ENCODE results near the gene TCAP.

The TCAP gene

DNA sequence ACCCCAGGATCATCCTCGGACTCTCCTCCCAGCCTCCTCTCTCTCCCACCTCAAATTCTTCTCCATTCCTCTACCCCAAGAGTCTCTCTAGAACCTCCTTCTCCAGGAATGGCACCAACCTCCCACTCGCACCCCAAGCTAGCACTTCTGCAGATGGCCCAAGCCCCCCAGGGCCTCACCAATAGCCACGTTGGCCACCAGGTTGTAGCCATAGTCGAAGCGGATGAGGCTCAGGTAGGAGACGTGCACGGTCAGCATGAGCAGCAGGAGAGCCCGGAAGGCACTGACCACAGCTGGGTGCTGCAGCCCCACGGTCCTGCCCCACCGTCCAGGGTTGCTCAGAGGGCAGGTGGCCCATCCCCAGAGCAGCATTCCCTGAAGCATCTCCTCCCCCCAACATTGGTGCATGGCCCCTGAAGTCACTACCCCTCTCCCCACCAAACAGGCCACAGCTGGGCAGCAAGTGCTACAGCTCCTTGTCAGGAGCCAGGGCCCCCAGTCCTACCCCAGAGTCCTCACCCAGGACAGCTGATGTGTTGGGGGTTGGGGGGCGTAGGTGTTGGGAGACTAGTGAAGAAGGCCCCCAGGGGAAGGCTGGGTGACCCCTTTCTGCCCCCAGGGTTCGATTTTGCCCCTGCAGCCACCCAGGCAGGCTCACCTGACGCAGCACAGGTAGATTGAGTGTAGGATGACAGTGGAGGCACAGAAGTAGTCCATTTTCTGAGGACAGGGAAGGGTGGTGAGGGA lies 8.4 kb downstream of the TCAP start:
- Histone ChIP-seq H3K9ac (ENCODE audit: low read length) (no peak overlapping the region), H3K36me3 (ENCODE audit: insufficient read depth, low read length) (peaks cover 9% of the 10 kb centered on the region), H3K4me3 (ENCODE audit: low read depth in 1 of 2, low read length in 2 of 2) (no peak overlapping the region), H3K27ac (ENCODE audit: low read depth, low read length) (no peak overlapping the region), H3K27me3 (ENCODE audit: control insufficient read depth in 1 of 2, insufficient read depth in 2 of 2, low read length in 2 of 2) (peaks cover 12 to 38% of the 10 kb centered on the region in 2 donors), H3K9me3 (ENCODE audit: low read length) (no peaks in the 10 kb centered on the region), H3K4me1 (ENCODE audit: insufficient read depth, low read length) (peaks cover 6% of the 10 kb centered on the region)

GRCh38 chr17:39674179-39674578 lies 9.0 kb downstream of the TCAP start:
- Histone ChIP-seq H3K9me3 (ENCODE audit: low read length) (no peaks in the 10 kb centered on the region), H3K4me3 (ENCODE audit: low read depth in 1 of 2, low read length in 2 of 2) (no peak overlapping the region), H3K27me3 (ENCODE audit: control insufficient read depth in 1 of 2, insufficient read depth in 2 of 2, low read length in 2 of 2) (peaks cover 9 to 33% of the 10 kb centered on the region in 2 donors), H3K36me3 (ENCODE audit: insufficient read depth, low read length) (peaks cover 9% of the 10 kb centered on the region), H3K27ac (ENCODE audit: low read depth, low read length) (no peak overlapping the region), H3K4me1 (ENCODE audit: insufficient read depth, low read length) (peaks cover 3% of the 10 kb centered on the region), H3K9ac (ENCODE audit: low read length) (no peak overlapping the region)

GRCh38 chr17:39674702-39675389 lies 9.7 kb downstream of the TCAP start:
- Histone ChIP-seq H3K9me3 (ENCODE audit: low read length) (no peaks in the 10 kb centered on the region), H3K4me1 (ENCODE audit: insufficient read depth, low read length) (peaks cover 3% of the 10 kb centered on the region), H3K27ac (ENCODE audit: low read depth, low read length) (no peak overlapping the region), H3K9ac (ENCODE audit: low read length) (no peak overlapping the region), H3K4me3 (ENCODE audit: low read depth in 1 of 2, low read length in 2 of 2) (no peak overlapping the region), H3K27me3 (ENCODE audit: control insufficient read depth in 1 of 2, insufficient read depth in 2 of 2, low read length in 2 of 2) (peaks cover 9 to 26% of the 10 kb centered on the region in 2 donors), H3K36me3 (ENCODE audit: insufficient read depth, low read length) (peaks cover 9% of the 10 kb centered on the region)

DNA sequence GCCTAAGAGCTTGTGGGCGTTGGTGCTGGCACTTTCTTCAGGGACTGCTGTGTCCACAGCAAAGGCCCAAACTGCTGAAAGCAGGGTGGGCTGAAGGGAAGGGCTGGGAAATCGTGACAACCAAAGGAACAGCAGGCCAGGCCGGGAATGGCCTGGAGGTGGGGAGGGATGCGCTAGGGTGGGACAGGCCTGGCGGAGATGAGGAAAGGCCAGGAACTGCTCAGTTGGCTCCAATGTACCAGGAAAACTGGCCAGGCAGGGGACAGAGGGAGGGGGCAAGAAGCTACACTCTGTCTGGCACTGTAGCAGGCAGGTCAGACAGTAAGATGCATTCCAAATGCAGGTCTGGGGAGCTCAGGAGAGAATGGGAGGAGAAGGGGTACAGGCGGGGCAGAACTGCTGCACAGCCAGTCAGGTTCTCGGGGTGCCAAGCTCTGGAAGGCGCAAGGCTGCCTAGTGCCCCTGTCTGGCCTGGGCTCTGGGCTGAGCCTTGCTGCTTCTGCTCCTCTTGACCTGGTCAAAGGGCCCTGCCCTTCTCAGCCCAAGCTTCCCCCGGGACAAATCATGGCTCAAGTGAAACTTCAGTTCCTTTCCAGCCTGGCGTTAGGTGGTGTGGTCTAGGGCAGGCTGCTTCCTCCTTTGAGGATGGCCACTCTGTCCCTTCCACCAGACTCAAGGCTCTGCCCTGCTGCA lies 10.4 kb downstream of the TCAP start:
- Histone ChIP-seq H3K27me3 (ENCODE audit: control insufficient read depth in 1 of 2, insufficient read depth in 2 of 2, low read length in 2 of 2) (peaks cover 7 to 19% of the 10 kb centered on the region in 2 donors), H3K27ac (ENCODE audit: low read depth, low read length) (no peak overlapping the region), H3K9ac (ENCODE audit: low read length) (no peak overlapping the region), H3K9me3 (ENCODE audit: low read length) (no peaks in the 10 kb centered on the region), H3K4me1 (ENCODE audit: insufficient read depth, low read length) (peaks cover 3% of the 10 kb centered on the region), H3K4me3 (ENCODE audit: low read depth in 1 of 2, low read length in 2 of 2) (no peak overlapping the region), H3K36me3 (ENCODE audit: insufficient read depth, low read length) (peaks cover 9% of the 10 kb centered on the region)

- Histone ChIP-seq H3K9me3 (ENCODE audit: low read length) (no peaks in the 10 kb centered on the region), H3K27ac (ENCODE audit: low read depth, low read length) (no peak overlapping the region), H3K4me3 (ENCODE audit: low read depth in 1 of 2, low read length in 2 of 2) (no peak overlapping the region), H3K36me3 (ENCODE audit: insufficient read depth, low read length) (peaks cover 9% of the 10 kb centered on the region), H3K27me3 (ENCODE audit: control insufficient read depth in 1 of 2, insufficient read depth in 2 of 2, low read length in 2 of 2) (peaks cover 0 to 11% of the 10 kb centered on the region in 2 donors), H3K4me1 (ENCODE audit: insufficient read depth, low read length) (peaks cover 3% of the 10 kb centered on the region), H3K9ac (ENCODE audit: low read length) (no peak overlapping the region)
Measured at GRCh38 chr17:39676198-39676819, 11.2 kb downstream of the TCAP start.

- H3K4me1 ChIP-seq (ENCODE audit: insufficient read depth, low read length), result peaks cover 3% of the 10 kb centered on the region
- H3K27ac ChIP-seq (ENCODE audit: low read depth, low read length), result no peak overlapping the region
- H3K4me3 ChIP-seq (ENCODE audit: low read depth in 1 of 2, low read length in 2 of 2), result no peak overlapping the region
- H3K9ac ChIP-seq (ENCODE audit: low read length), result no peak overlapping the region
- H3K36me3 ChIP-seq (ENCODE audit: insufficient read depth, low read length), result peaks cover 9% of the 10 kb centered on the region
- no peaks in the 10 kb centered on the region for H3K9me3 ChIP-seq (ENCODE audit: low read length)
- H3K27me3 ChIP-seq (ENCODE audit: control insufficient read depth in 1 of 2, insufficient read depth in 2 of 2, low read length in 2 of 2), result peaks cover 0 to 4% of the 10 kb centered on the region in 2 donors
Measured at GRCh38 chr17:39677072-39677471, 11.9 kb downstream of the TCAP start.

DNA sequence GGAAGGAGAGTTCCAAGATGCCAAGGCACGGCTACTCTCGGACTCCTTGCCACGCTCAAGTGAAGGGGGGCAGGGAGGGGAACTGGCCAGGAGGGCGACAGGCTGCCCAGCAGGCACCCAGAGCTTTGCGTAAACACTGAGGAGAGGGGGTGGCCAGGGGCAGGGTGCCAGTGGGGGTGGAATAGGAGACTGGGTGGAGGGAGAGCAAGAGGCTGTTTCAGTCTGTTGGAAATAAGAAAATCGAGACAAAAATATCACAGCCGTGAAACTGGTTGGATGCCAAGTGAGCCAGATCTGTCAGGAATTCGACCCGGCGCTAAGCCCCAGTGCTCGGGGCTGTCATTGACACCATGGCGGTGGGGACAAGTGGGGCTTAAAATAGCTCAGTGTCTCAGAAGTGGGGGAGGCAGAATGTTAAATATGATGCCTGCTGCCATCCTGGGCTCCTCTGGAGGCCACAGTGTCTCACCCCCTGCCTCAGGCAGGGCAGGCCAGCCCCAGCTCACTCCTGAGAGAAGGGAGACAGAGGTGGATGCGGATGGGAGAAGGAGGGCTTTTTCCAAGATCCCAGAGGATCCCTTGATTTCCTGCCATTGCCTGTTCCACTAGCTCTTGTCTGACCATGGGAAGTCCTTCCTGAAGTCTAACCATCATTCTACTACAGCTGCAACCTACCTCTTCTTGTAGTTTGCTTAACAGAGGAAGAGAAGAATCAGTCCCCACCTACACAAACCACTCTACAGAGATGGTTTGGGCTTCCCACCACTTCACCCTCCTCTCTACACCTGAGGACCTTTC lies 12.6 kb downstream of the TCAP start:
- no peaks in the 10 kb centered on the region for H3K9me3 ChIP-seq (ENCODE audit: low read length)
- no peak overlapping the region for H3K4me3 ChIP-seq (ENCODE audit: low read depth in 1 of 2, low read length in 2 of 2)
- H3K36me3 ChIP-seq (ENCODE audit: insufficient read depth, low read length), result peaks cover 9% of the 10 kb centered on the region
- no peak overlapping the region for H3K9ac ChIP-seq (ENCODE audit: low read length)
- no peak overlapping the region for H3K27ac ChIP-seq (ENCODE audit: low read depth, low read length)
- peaks cover 3% of the 10 kb centered on the region for H3K4me1 ChIP-seq (ENCODE audit: insufficient read depth, low read length)
- no peaks in the 10 kb centered on the region for H3K27me3 ChIP-seq (ENCODE audit: control insufficient read depth in 1 of 2, insufficient read depth in 2 of 2, low read length in 2 of 2)

GRCh38 chr17:39678340-39679116 lies 13.4 kb downstream of the TCAP start:
- Histone ChIP-seq H3K4me3 (ENCODE audit: low read depth in 1 of 2, low read length in 2 of 2) (no peak overlapping the region), H3K27ac (ENCODE audit: low read depth, low read length) (no peak overlapping the region), H3K27me3 (ENCODE audit: control insufficient read depth in 1 of 2, insufficient read depth in 2 of 2, low read length in 2 of 2) (no peaks in the 10 kb centered on the region), H3K36me3 (ENCODE audit: insufficient read depth, low read length) (peaks cover 12% of the 10 kb centered on the region), H3K4me1 (ENCODE audit: insufficient read depth, low read length) (peaks cover 3% of the 10 kb centered on the region), H3K9me3 (ENCODE audit: low read length) (no peaks in the 10 kb centered on the region), H3K9ac (ENCODE audit: low read length) (no peak overlapping the region)

- Histone ChIP-seq H3K36me3 (ENCODE audit: insufficient read depth, low read length) (peaks cover 20% of the 10 kb centered on the region), H3K27me3 (ENCODE audit: control insufficient read depth in 1 of 2, insufficient read depth in 2 of 2, low read length in 2 of 2) (no peaks in the 10 kb centered on the region), H3K9me3 (ENCODE audit: low read length) (no peaks in the 10 kb centered on the region), H3K27ac (ENCODE audit: low read depth, low read length) (no peak overlapping the region), H3K4me3 (ENCODE audit: low read depth in 1 of 2, low read length in 2 of 2) (no peak overlapping the region), H3K4me1 (ENCODE audit: insufficient read depth, low read length) (peaks cover 3% of the 10 kb centered on the region), H3K9ac (ENCODE audit: low read length) (no peak overlapping the region)
Measured at GRCh38 chr17:39679521-39680192, 14.5 kb downstream of the TCAP start.
